HepG2 (cell line): ENCODE results near the gene MBNL3. TPM values are rescaled to one million over a fixed set of nuclear protein-coding genes. Genes with fewer than 3 reads are reported as not detected.

Experiments
- ATAC-seq: fragments of 200-7000 bp; cut with Tn5 transposase; 3 replicates; pipeline ENCODE4 v1.9.1; 2020; ENCODE audit warnings: mild to moderate bottlenecking, moderate library complexity
- BruUV-seq: library from RNA; stranded (reverse); fragments of 400-500 nt; replicated peaks from 2 replicates; lab custom pipeline; 2021; lab: Mats Ljungman, UMichigan
- CTCF ChIA-PET: fragments of 300-600 bp; formaldehyde crosslinking; extraction: SDS; loops from one replicate; lab custom pipeline; 2021; ENCODE audit warnings: low total read pairs, inconsistent platforms, low intra/inter-chr PET ratio; lab: Yijun Ruan, JAX
- POLR2A ChIA-PET: fragments of 350-600 bp; sonication (Branson Sonifier 250); formaldehyde crosslinking; loops from one replicate; lab custom pipeline; 2020; ENCODE audit warnings: antibody characterized with exemption, inconsistent platforms; lab: Yijun Ruan, JAX
- DNase-seq: peaks from one replicate; pipeline ENCODE4 v3.0.0-alpha.2; 2015; ENCODE audit warnings: low spot score
- FAIRE-seq: peaks from 3 replicates; lab custom pipeline; 2011; peaks lifted over from hg19 to GRCh38; lab: Jason Lieb, UNC
- H2AFZ ChIP-seq: one replicate; pipeline ENCODE4 v1.6.1; 2011; ENCODE audit warnings: low read length, inconsistent platforms
- H3K27ac ChIP-seq: fragments of 300-600 bp; 3 replicates; pipeline ENCODE4 v1.8.0; 2011; ENCODE audit warnings: mixed run types, mild to moderate bottlenecking, mixed read lengths, low read length, inconsistent platforms; ENCODE audit not compliant: insufficient read depth; ENCODE audit errors: extremely low read length
- H3K27me3 ChIP-seq, 2 experiments: fragments of 200-600 bp in 1 of 2; 2 replicates in 1 of 2; 3 replicates in 1 of 2; pipeline versions ENCODE4 v1.6.0 to v1.8.0; 2011; ENCODE audit warnings: low read length in 2 of 2, mild to moderate bottlenecking in 2 of 2, moderate library complexity in 2 of 2, inconsistent platforms in 1 of 2; ENCODE audit not compliant: insufficient read depth in 2 of 2, control insufficient read depth in 1 of 2
- H3K36me3 ChIP-seq, 2 experiments: fragments of 200-600 bp in 1 of 2; replicated peaks in 1 of 2; 2 replicates in 1 of 2; 3 replicates in 1 of 2; pipeline versions ENCODE4 v1.5.1 to v1.8.0; 2011; ENCODE audit warnings: low read length in 2 of 2, inconsistent platforms in 1 of 2; ENCODE audit not compliant: insufficient read depth in 2 of 2, control insufficient read depth in 1 of 2
- H3K4me1 ChIP-seq: 2 replicates; pipeline ENCODE4 v1.5.1; 2012; ENCODE audit warnings: low read length, inconsistent platforms; ENCODE audit not compliant: insufficient read depth
- H3K4me2 ChIP-seq: 2 replicates; pipeline ENCODE4 v1.6.0; 2011; ENCODE audit warnings: low read depth, low read length, inconsistent platforms
- H3K4me3 ChIP-seq, 3 experiments: fragments of 200-600 bp in 1 of 3; sonication (generic), shearing (Covaris generic) in 1 of 3; replicated peaks in 1 of 3; 2 replicates each; pipeline ENCODE4 v1.5.1; 2011 to 2016; ENCODE audit warnings: low read length in 3 of 3, inconsistent platforms in 2 of 3, low read depth in 2 of 3, mild to moderate bottlenecking in 2 of 3, control low read depth in 1 of 3, mixed read lengths in 1 of 3; ENCODE audit not compliant: insufficient read depth in 1 of 3
- H3K79me2 ChIP-seq: one replicate; pipeline ENCODE4 v1.6.1; 2011; ENCODE audit warnings: low read length, inconsistent platforms; ENCODE audit not compliant: insufficient read depth
- H3K9ac ChIP-seq: 2 replicates; pipeline ENCODE4 v1.6.0; 2011; ENCODE audit warnings: mild to moderate bottlenecking, low read depth, low read length, inconsistent platforms; ENCODE audit not compliant: insufficient read depth
- H3K9me3 ChIP-seq: 2 replicates; pipeline ENCODE4 v1.5.1; 2012; ENCODE audit warnings: mild to moderate bottlenecking, low read length
- H4K20me1 ChIP-seq: 2 replicates; pipeline ENCODE4 v1.6.0; 2011; ENCODE audit warnings: inconsistent platforms, mild to moderate bottlenecking, low read length, moderate library complexity; ENCODE audit not compliant: insufficient read depth
- FOXK1 ChIP-seq: sonication (generic); formaldehyde crosslinking; IDR thresholded peaks from 2 replicates; pipeline ENCODE4 v1.4.0; 2020; ENCODE audit warnings: low read depth, missing genetic modification reagents, borderline replicate concordance
- MAFF ChIP-seq: IDR thresholded peaks from 2 replicates; pipeline ENCODE4 v1.6.1; 2011; ENCODE audit warnings: low read depth, low read length, improper control_type of control experiment
- MAFK ChIP-seq, 2 experiments: IDR thresholded peaks in 1 of 2; conservative IDR thresholded peaks in 1 of 2; 2 replicates each; pipeline ENCODE4 v1.6.1; 2011; ENCODE audit warnings: improper control_type of control experiment in 2 of 2, low read length in 2 of 2
- RBFOX2 ChIP-seq: fragments of 200-400 bp; formaldehyde crosslinking; IDR thresholded peaks from 2 replicates; pipeline ENCODE4 v1.6.1; 2017; ENCODE audit warnings: low read depth, mild to moderate bottlenecking, low read length
- RBM22 ChIP-seq: fragments of 200-400 bp; formaldehyde crosslinking; optimal IDR thresholded peaks from 2 replicates; pipeline ENCODE3; 2017; ENCODE audit warnings: mild to moderate bottlenecking, low read length, moderate library complexity
- ZNF839 ChIP-seq: sonication (generic); formaldehyde crosslinking; IDR thresholded peaks from 2 replicates; pipeline ENCODE4 v1.4.0; 2020; ENCODE audit warnings: missing genetic modification reagents, mild to moderate bottlenecking, borderline replicate concordance
- WGBS: methylation state at CpG from one replicate; pipeline ENCODE4 v1.1.6; 2017; ENCODE audit warnings: low lambda C conversion rate; 5-methylcytosine and 5-hydroxymethylcytosine counted together
- in situ Hi-C: cut with HindIII; loops from 2 replicates; pipeline ENCODE4 v1.10.0; 2017; ENCODE audit warnings: low pct_unique_long_range_greater_than_20kb; ENCODE audit not compliant: extremely low pct_ligation_motif_present
- intact Hi-C: fragments of 100-400 bp; cut with micrococcal nuclease; formaldehyde crosslinking; loops from one replicate; pipeline ENCODE4 v1.10.0; 2022; ENCODE audit not compliant: unreplicated experiment
- polyA plus RNA-seq, 8 experiments: library from polyadenylated mRNA; depleted of rRNA in 3 of 8; stranded (reverse) in 7 of 8; unstranded in 1 of 8; fragments of >200 nt; fragmentation: Illumina TruSeq in 4 of 8; extraction: Trizol in 4 of 8; gene quantifications; 2 replicates each; pipeline versions ENCODE4 v1.2.1 to v1.2.3, GENCODE V29; 2011 to 2016; ENCODE audit warnings: low read depth in 4 of 8, missing spikeins in 1 of 8, mixed read lengths in 1 of 8; ENCODE audit not compliant: insufficient read depth in 1 of 8
- total RNA-seq, 5 experiments: library from RNA; depleted of rRNA; stranded (reverse); fragments of >200 nt; fragmentation: Illumina TruSeq; extraction: Trizol; gene quantifications; 2 replicates each; pipeline ENCODE4 v1.2.3, GENCODE V29; 2016; ENCODE audit warnings: low read depth in 1 of 5
- TF ChIP-seq, protein P1 (sequence below): sonication (generic); formaldehyde crosslinking; IDR thresholded peaks from 2 replicates; pipeline ENCODE4 v1.4.0; 2020; ENCODE audit warnings: missing genetic modification reagents, borderline replicate concordance
- TF ChIP-seq, protein P2 (sequence below): IDR thresholded peaks from 2 replicates; pipeline ENCODE4 v1.6.1; 2016; ENCODE audit warnings: low read depth, borderline replicate concordance

MBNL3 gene
- total and polyA plus RNA-seq, 2 of the 13 experiments (the other 11 are each of a cell fraction or from before 2014, with no cell fraction given), result 155 to 257 TPM

DNA sequence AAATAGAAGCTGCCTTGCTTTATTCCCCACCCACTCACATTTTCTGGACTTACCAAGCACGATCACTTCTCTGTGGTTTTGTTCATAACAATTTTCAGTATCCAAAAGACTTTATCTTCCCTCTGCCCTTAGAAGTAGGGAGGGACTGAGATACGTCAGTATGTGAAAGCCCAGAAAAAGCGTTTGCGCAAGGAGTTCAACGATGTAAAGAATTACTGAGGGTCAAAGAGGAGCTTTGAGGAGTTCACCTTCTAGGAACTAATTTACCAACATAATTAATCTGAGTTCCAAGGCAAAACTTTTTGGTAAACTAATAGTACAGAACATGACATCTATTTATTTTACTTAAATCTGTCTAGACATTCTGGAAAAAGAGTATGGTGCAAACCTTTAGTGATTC, 84.6 kb downstream of the MBNL3 start (continued):
- TF ChIP-seq, protein P1, sequence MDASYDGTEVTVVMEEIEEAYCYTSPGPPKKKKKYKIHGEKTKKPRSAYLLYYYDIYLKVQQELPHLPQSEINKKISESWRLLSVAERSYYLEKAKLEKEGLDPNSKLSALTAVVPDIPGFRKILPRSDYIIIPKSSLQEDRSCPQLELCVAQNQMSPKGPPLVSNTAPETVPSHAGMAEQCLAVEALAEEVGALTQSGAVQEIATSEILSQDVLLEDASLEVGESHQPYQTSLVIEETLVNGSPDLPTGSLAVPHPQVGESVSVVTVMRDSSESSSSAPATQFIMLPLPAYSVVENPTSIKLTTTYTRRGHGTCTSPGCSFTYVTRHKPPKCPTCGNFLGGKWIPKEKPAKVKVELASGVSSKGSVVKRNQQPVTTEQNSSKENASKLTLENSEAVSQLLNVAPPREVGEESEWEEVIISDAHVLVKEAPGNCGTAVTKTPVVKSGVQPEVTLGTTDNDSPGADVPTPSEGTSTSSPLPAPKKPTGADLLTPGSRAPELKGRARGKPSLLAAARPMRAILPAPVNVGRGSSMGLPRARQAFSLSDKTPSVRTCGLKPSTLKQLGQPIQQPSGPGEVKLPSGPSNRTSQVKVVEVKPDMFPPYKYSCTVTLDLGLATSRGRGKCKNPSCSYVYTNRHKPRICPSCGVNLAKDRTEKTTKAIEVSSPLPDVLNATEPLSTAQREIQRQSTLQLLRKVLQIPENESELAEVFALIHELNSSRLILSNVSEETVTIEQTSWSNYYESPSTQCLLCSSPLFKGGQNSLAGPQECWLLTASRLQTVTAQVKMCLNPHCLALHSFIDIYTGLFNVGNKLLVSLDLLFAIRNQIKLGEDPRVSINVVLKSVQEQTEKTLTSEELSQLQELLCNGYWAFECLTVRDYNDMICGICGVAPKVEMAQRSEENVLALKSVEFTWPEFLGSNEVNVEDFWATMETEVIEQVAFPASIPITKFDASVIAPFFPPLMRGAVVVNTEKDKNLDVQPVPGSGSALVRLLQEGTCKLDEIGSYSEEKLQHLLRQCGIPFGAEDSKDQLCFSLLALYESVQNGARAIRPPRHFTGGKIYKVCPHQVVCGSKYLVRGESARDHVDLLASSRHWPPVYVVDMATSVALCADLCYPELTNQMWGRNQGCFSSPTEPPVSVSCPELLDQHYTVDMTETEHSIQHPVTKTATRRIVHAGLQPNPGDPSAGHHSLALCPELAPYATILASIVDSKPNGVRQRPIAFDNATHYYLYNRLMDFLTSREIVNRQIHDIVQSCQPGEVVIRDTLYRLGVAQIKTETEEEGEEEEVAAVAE, result no peak
- no peak for TF ChIP-seq ZNF839

DNA sequence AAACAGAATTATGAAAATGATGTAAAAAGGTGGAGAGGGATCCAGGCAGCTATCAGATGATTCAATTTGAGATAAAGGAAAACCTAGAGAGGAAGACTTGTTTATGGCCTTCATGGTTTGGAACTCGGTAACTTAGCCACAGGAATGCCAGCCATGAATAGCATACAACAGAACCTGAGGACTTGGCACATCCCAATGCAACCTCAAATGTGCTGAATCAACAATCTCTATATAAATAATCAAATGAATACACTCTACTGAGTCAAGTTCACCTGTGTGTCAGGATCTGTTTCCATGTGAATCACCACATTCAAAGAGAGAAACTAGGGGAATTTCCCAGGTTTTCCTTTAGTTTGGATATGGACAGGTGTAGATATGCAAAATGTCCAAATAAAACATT, 86.9 kb downstream of the MBNL3 start:
- CTCF ChIA-PET, result no interaction called here
- H3K79me2 ChIP-seq, result peaks cover 24% of the 10 kb centered on the region
- ATAC-seq, result no peak
- H3K27me3 ChIP-seq, result no peaks in the 10 kb centered on the region
- TF ChIP-seq MAFK (conservative IDR thresholded peaks at IDR 0.05 in 1 of 2, IDR thresholded peaks at IDR 0.05 in 1 of 2; ENCODE audit: low read length in 2 of 2), result peak; percentile 51 to 77
- TF ChIP-seq FOXK1 (CRISPR knock-in tag), result no peak
- TF ChIP-seq, protein P2, sequence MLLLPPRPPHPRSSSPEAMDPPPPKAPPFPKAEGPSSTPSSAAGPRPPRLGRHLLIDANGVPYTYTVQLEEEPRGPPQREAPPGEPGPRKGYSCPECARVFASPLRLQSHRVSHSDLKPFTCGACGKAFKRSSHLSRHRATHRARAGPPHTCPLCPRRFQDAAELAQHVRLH (CRISPR knock-in tag), result no peak
- TF ChIP-seq RBM22, result peak; percentile 51
- TF ChIP-seq MAFF, result peak; percentile 66
- peak; percentile 34; the same call in 1 of the 2 replicates for TF ChIP-seq RBFOX2
- TF ChIP-seq, all 625 proteins: peak for 4
- POLR2A ChIA-PET, result no interaction called here
- 83% methylated on average over 1 of the region's 1 CpG for WGBS
- in situ Hi-C loops (loop anchor here (10.0 kb wide), 1 partner anchor 203 kb away; no protein-coding TSS in a partner anchor), intact Hi-C loops (no loop called here)
- no peak overlapping the region for H3K9ac ChIP-seq
- H3K27ac ChIP-seq, result no peak overlapping the region
- DNase-seq (peak; percentile 21), FAIRE-seq (no peak)
- BruUV-seq, result no TSS peak
- H3K36me3 ChIP-seq, result peaks cover 2 to 29% of the 10 kb centered on the region in 2 experiments; a peak in 2 of 5 replicates
- H3K4me3 ChIP-seq, result no peak overlapping the region
- no peak overlapping the region for H3K4me2 ChIP-seq
- peaks cover 57% of the 10 kb centered on the region for H3K4me1 ChIP-seq
- no peak overlapping the region for H2AFZ ChIP-seq
- H3K9me3 ChIP-seq, result no peaks in the 10 kb centered on the region
- H4K20me1 ChIP-seq, result peaks cover 17% of the 10 kb centered on the region; the same call in 1 of the 2 replicates
